Left lung (tissue), 10 donors: ENCODE results near the gene PAX7. TPM values are rescaled to one million over a fixed set of nuclear protein-coding genes. Genes with fewer than 3 reads are reported as not detected.

Experiments used
- ATAC-seq: fragments of 200-7000 bp; cut with Tn5 transposase; one replicate; pipeline ENCODE4 v1.9.1; 2020; ENCODE audit warnings: moderate library complexity
- DNase-seq, 4 donors: peaks; one replicate each; pipeline ENCODE4 v3.0.0-alpha.2; 2013 to 2020
- H3K27ac ChIP-seq, 2 donors: fragments of 200-600 bp; sonication (generic) in 1 of 2; one replicate each; pipeline versions ENCODE4 v1.5.0 to v1.8.0; 2020 to 2021
- H3K27me3 ChIP-seq, 2 donors: fragments of 200-600 bp; sonication (generic) in 1 of 2; one replicate each; pipeline versions ENCODE4 v1.5.0 to v1.8.0; 2020 to 2021
- H3K36me3 ChIP-seq, 2 donors: fragments of 200-600 bp; sonication (generic) in 1 of 2; one replicate each; pipeline versions ENCODE4 v1.5.0 to v1.8.0; 2020 to 2021
- H3K4me1 ChIP-seq, 2 donors: fragments of 200-600 bp; one replicate each; pipeline ENCODE4 v1.8.0; 2021
- H3K4me3 ChIP-seq, 2 donors: fragments of 200-600 bp; sonication (generic) in 1 of 2; one replicate each; pipeline versions ENCODE4 v1.5.0 to v1.8.0; 2020 to 2021; ENCODE audit warnings: mild to moderate bottlenecking in 1 of 2
- H3K9me3 ChIP-seq, 2 donors: fragments of 200-600 bp; sonication (generic) in 1 of 2; one replicate each; pipeline versions ENCODE4 v1.5.0 to v1.8.0; 2020 to 2021
- CTCF ChIP-seq, 2 donors: fragments of 200-600 bp; sonication (generic) in 1 of 2; IDR thresholded peaks; one replicate each; pipeline versions ENCODE4 v1.5.0 to v1.8.0; 2021; ENCODE audit warnings: antibody characterized with exemption in 2 of 2
- intact Hi-C, 2 donors: fragments of 100-400 bp; cut with DNase I; formaldehyde crosslinking; loops; one replicate each; pipeline versions ENCODE4 v1.11.2 to v1.14.2; 2022
- polyA plus RNA-seq, 6 donors: library from polyadenylated mRNA; unstranded; fragments of 120-200 nt; gene quantifications; one replicate each; pipeline ENCODE4 v1.2.1, GENCODE V29; 2013; ENCODE audit not compliant: insufficient read length in 6 of 6
- total RNA-seq, 2 donors: library from RNA; stranded (reverse); fragmentation: NEBNext Ultra II Directional; extraction: Animal tissue kit (Norgen Biotek cat#: 25700); gene quantifications; one replicate each; pipeline ENCODE4 v1.2.1, GENCODE V29; 2021
- donor health status: DM: no; HTN: yes; CAD: no.
- donor health status: DM: no; HTN: no; CAD: no.

Gene PAX7
- total and polyA plus RNA-seq, 8 donors: 0.03 TPM; not detected in 7

GRCh38 chr1:18652791-18653190 lies 22.1 kb downstream of the PAX7 start:
- no peak for TF ChIP-seq CTCF (IDR thresholded peaks at IDR 0.05)
- no peaks in the 10 kb centered on the region for H3K36me3 ChIP-seq
- H3K4me3 ChIP-seq: no peak overlapping the region
- H3K4me1 ChIP-seq: no peaks in the 10 kb centered on the region
- DNase-seq (no peak), ATAC-seq (no peak)
- no peaks in the 10 kb centered on the region for H3K9me3 ChIP-seq
- intact Hi-C loops: no loop called here
- no peak overlapping the region for H3K27ac ChIP-seq
- H3K27me3 ChIP-seq: peaks cover 58 to 98% of the 10 kb centered on the region in 2 donors

GRCh38 chr1:18653367-18653766 lies 22.7 kb downstream of the PAX7 start:
- peaks cover 52 to 98% of the 10 kb centered on the region in 2 donors for H3K27me3 ChIP-seq
- intact Hi-C loops: no loop called here

GRCh38 chr1:18653916-18654315 lies 23.3 kb downstream of the PAX7 start:
- H3K4me3 ChIP-seq: no peak overlapping the region
- TF ChIP-seq CTCF (IDR thresholded peaks at IDR 0.05): no peak
- no peaks in the 10 kb centered on the region for H3K36me3 ChIP-seq
- ATAC-seq (no peak), DNase-seq (no peak)
- no peak overlapping the region for H3K27ac ChIP-seq
- H3K9me3 ChIP-seq: no peaks in the 10 kb centered on the region
- H3K27me3 ChIP-seq: peaks cover 47 to 98% of the 10 kb centered on the region in 2 donors
- H3K4me1 ChIP-seq: no peaks in the 10 kb centered on the region
- intact Hi-C loops: no loop called here

More at GRCh38 chr1:18653367-18653766, 22.7 kb downstream of the PAX7 start:
- H3K4me3 ChIP-seq: no peak overlapping the region
- ATAC-seq (no peak), DNase-seq (no peak)
- H3K4me1 ChIP-seq: no peaks in the 10 kb centered on the region
- H3K9me3 ChIP-seq: no peaks in the 10 kb centered on the region
- no peak for TF ChIP-seq CTCF (IDR thresholded peaks at IDR 0.05)
- no peaks in the 10 kb centered on the region for H3K36me3 ChIP-seq
- no peak overlapping the region for H3K27ac ChIP-seq

- H3K36me3 ChIP-seq: no peaks in the 10 kb centered on the region
- H3K4me3 ChIP-seq: no peak overlapping the region
- H3K27ac ChIP-seq: no peak overlapping the region
- intact Hi-C loops: no loop called here
- TF ChIP-seq CTCF (IDR thresholded peaks at IDR 0.05): no peak
- no peaks in the 10 kb centered on the region for H3K9me3 ChIP-seq
- no peaks in the 10 kb centered on the region for H3K4me1 ChIP-seq
- ATAC-seq (no peak), DNase-seq (no peak)
- H3K27me3 ChIP-seq: peaks cover 43 to 98% of the 10 kb centered on the region in 2 donors
Observed at GRCh38 chr1:18654599-18654998, 24.0 kb downstream of the PAX7 start.

GRCh38 chr1:18657506-18658201 lies 27.0 kb downstream of the PAX7 start:
- Histone ChIP-seq H3K36me3 (no peaks in the 10 kb centered on the region), H3K4me1 (no peaks in the 10 kb centered on the region), H3K27ac (no peak overlapping the region), H3K9me3 (no peaks in the 10 kb centered on the region), H3K4me3 (no peak overlapping the region), H3K27me3 (peaks cover 21 to 98% of the 10 kb centered on the region in 2 donors)
- ATAC-seq (no peak), DNase-seq (no peak)
- intact Hi-C loops: no loop called here
- TF ChIP-seq CTCF (IDR thresholded peaks at IDR 0.05): no peak
